ENCODE data around the gene BIRC3.

GRCh38 chr11:102331341-102331740 is 14.1 kb downstream of the BIRC3 start:
- no peak for TF ChIP-seq EZH2 (IDR thresholded peaks at IDR 0.05; ENCODE audit: insufficient read depth, poor library complexity, severe bottlenecking)
- TF ChIP-seq EZH2phosphoT487 (IDR thresholded peaks at IDR 0.05; ENCODE audit: insufficient read depth, low read depth), result no peak
